NT2/D1 (cell line): ENCODE data around the gene SFXN4.

Experiments used
- YY1 ChIP-seq: IDR thresholded peaks from 2 replicates; pipeline ENCODE4 v1.6.1; 2011; ENCODE audit not compliant: insufficient read length, insufficient read depth
- ZNF274 ChIP-seq: IDR thresholded peaks from 2 replicates; pipeline ENCODE4 v1.6.1; 2011; ENCODE audit warnings: mild to moderate bottlenecking, low read depth, low read length

DNA sequence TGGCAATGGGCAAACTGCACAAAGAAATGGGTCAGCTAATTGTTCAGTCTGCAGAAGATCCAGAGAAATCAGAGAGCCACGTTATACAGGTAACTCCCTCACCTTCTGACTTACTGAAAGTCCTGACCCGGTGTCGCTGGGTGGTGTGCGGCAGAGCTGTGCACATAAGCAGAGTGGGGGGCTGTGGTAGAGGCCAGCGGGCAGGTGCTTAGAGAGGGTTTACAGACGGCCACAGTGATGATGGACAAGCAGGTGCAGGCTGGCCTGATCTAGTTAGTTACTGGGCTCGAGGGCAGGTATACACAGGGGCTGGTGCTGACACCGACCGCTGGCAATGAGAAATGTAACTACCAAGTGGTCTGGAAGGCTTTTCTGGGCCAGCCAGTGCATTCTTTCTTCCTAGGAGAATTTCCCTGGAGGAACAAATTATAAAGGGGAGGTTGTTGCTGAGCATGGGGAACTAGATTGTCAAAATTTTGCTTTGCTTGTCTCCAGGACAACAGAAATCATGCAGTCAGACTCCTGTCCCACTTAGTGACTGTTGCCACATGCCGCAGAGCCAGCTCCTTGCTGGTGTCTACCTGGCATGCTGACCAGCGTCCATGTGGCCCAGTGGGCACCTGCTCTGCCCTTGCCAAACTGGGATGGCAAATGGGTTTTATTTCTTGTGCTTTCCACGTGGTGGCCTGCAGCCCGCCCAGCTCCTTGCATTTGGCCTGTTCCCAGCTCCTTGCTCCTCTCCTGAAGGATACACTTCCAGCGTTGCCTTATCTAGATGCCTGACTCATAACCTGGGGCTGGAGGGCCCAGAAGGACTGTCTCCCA is 32.8 kb downstream of the SFXN4 start:
- TF ChIP-seq ZNF274 (no peak), YY1 (no peak)
